Measurements from ENCODE around the gene VWA5B2.

The VWA5B2 gene

GRCh38 chr3:184233127-184233843 is 3.9 kb downstream of the VWA5B2 start:
- H3K36me3 ChIP-seq (replicated peaks; ENCODE audit: low read depth, low read length), result no peaks in the 10 kb centered on the region
- no peak overlapping the region for H3K9ac ChIP-seq (ENCODE audit: low read length)
- TF ChIP-seq, protein P1, sequence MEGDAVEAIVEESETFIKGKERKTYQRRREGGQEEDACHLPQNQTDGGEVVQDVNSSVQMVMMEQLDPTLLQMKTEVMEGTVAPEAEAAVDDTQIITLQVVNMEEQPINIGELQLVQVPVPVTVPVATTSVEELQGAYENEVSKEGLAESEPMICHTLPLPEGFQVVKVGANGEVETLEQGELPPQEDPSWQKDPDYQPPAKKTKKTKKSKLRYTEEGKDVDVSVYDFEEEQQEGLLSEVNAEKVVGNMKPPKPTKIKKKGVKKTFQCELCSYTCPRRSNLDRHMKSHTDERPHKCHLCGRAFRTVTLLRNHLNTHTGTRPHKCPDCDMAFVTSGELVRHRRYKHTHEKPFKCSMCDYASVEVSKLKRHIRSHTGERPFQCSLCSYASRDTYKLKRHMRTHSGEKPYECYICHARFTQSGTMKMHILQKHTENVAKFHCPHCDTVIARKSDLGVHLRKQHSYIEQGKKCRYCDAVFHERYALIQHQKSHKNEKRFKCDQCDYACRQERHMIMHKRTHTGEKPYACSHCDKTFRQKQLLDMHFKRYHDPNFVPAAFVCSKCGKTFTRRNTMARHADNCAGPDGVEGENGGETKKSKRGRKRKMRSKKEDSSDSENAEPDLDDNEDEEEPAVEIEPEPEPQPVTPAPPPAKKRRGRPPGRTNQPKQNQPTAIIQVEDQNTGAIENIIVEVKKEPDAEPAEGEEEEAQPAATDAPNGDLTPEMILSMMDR (IDR thresholded peaks at IDR 0.05; ENCODE audit: low read depth, low read length), result no peak
- TF ChIP-seq EZH2phosphoT487 (IDR thresholded peaks at IDR 0.05; ENCODE audit: low read depth), result no peak
- no peaks in the 10 kb centered on the region for H4K20me1 ChIP-seq (ENCODE audit: insufficient read depth, low read length)
- 0 out of 2 replicates have a peak, but pooled peaks cover 2% of the 10 kb centered on the region for H3K4me1 ChIP-seq (ENCODE audit: low read length)
- H3K79me2 ChIP-seq (ENCODE audit: low read length), result no peaks in the 10 kb centered on the region
- H3K4me2 ChIP-seq (ENCODE audit: low read length), result no peak overlapping the region
- H3K9me3 ChIP-seq (ENCODE audit: insufficient read depth, low read length), result no peaks in the 10 kb centered on the region
- no peak overlapping the region for H3K27ac ChIP-seq (ENCODE audit: low read length)
- no peak overlapping the region for H2AFZ ChIP-seq (ENCODE audit: low read depth, low read length)
- no peak overlapping the region for H3K4me3 ChIP-seq (ENCODE audit: low read length)
- H3K27me3 ChIP-seq (ENCODE audit: low read depth, low read length), result peaks cover 7% of the 10 kb centered on the region

DNA sequence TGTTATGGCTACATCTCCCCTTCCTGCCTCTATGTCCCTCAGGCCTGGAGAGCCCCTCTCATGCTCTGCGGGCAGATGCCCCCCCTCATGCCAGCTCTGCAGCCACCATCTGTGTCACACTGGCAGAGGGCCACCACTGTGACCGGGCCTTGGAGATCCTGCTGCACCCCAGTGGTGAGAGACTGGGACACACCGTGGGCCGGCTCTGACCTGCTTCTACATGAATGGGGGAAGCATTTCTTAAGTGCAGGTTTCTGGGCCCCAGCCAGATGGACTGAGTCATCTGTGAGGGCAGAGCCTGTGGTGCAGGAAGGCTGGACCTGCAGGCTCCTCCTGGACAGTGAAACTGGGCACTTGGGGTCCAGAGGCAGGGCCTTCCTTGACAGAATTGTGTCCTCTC is 4.8 kb downstream of the VWA5B2 start:
- H3K79me2 ChIP-seq (ENCODE audit: low read length), result no peaks in the 10 kb centered on the region
- H3K27me3 ChIP-seq (ENCODE audit: low read depth, low read length), result no peaks in the 10 kb centered on the region

GRCh38 chr3:184234671-184235380 is 5.4 kb downstream of the VWA5B2 start:
- H3K4me2 ChIP-seq (ENCODE audit: low read length), result no peak overlapping the region

More for the DNA sequence above, 4.8 kb downstream of the VWA5B2 start:
- Histone ChIP-seq H3K4me1 (ENCODE audit: low read length) (no peaks in the 10 kb centered on the region), H4K20me1 (ENCODE audit: insufficient read depth, low read length) (no peaks in the 10 kb centered on the region), H3K9ac (ENCODE audit: low read length) (no peak overlapping the region), H2AFZ (ENCODE audit: low read depth, low read length) (no peak overlapping the region), H3K4me3 (ENCODE audit: low read length) (no peak overlapping the region), H3K9me3 (ENCODE audit: insufficient read depth, low read length) (no peaks in the 10 kb centered on the region), H3K4me2 (ENCODE audit: low read length) (no peak overlapping the region), H3K27ac (ENCODE audit: low read length) (no peak overlapping the region), H3K36me3 (replicated peaks; ENCODE audit: low read depth, low read length) (no peaks in the 10 kb centered on the region)
- TF ChIP-seq, protein P1 (IDR thresholded peaks at IDR 0.05; ENCODE audit: low read depth, low read length), result no peak
- no peak for TF ChIP-seq EZH2phosphoT487 (IDR thresholded peaks at IDR 0.05; ENCODE audit: low read depth)

More at GRCh38 chr3:184234671-184235380, 5.4 kb downstream of the VWA5B2 start:
- Histone ChIP-seq H4K20me1 (ENCODE audit: insufficient read depth, low read length) (no peaks in the 10 kb centered on the region), H2AFZ (ENCODE audit: low read depth, low read length) (no peak overlapping the region), H3K9me3 (ENCODE audit: insufficient read depth, low read length) (no peaks in the 10 kb centered on the region), H3K79me2 (ENCODE audit: low read length) (no peaks in the 10 kb centered on the region), H3K4me1 (ENCODE audit: low read length) (no peaks in the 10 kb centered on the region), H3K9ac (ENCODE audit: low read length) (no peak overlapping the region), H3K27ac (ENCODE audit: low read length) (no peak overlapping the region), H3K36me3 (replicated peaks; ENCODE audit: low read depth, low read length) (no peaks in the 10 kb centered on the region), H3K4me3 (ENCODE audit: low read length) (no peak overlapping the region), H3K27me3 (ENCODE audit: low read depth, low read length) (no peaks in the 10 kb centered on the region)
- TF ChIP-seq, protein P1 (IDR thresholded peaks at IDR 0.05; ENCODE audit: low read depth, low read length), result no peak
- no peak for TF ChIP-seq EZH2phosphoT487 (IDR thresholded peaks at IDR 0.05; ENCODE audit: low read depth)
